Activated naive CD4-positive, alpha-beta T cell treated with anti-CD3 and anti-CD28 coated beads, Interleukin-2, amount 10 ng/mL, durations not matched to agents 7 days and 5 days (primary cell): Measurements from ENCODE around the gene EXOC3L2.

ENCODE experiments used
- CTCF ChIA-PET: fragments of 350-600 bp; sonication (Branson Sonifier 250); formaldehyde crosslinking; loops from one replicate; lab custom pipeline; 2021; ENCODE audit warnings: antibody characterized with exemption; lab: Charles Lee
- DNase-seq: peaks from one replicate; pipeline ENCODE4 v3.0.0-alpha.2; 2020
- H3K27ac Mint-ChIP-seq: one replicate; pipeline ENCODE4 v1.8.0; 2021; ENCODE audit warnings: mild to moderate bottlenecking, moderate library complexity, mixed read lengths
- H3K27me3 Mint-ChIP-seq: one replicate; pipeline ENCODE4 v1.8.0; 2021; ENCODE audit warnings: mild to moderate bottlenecking, mixed read lengths
- H3K36me3 Mint-ChIP-seq: one replicate; pipeline ENCODE4 v1.8.0; 2021; ENCODE audit warnings: mixed read lengths
- H3K4me1 Mint-ChIP-seq: one replicate; pipeline ENCODE4 v1.8.0; 2021; ENCODE audit warnings: mixed read lengths
- H3K4me3 Mint-ChIP-seq: one replicate; pipeline ENCODE4 v1.8.0; 2021; ENCODE audit warnings: mild to moderate bottlenecking, moderate library complexity, mixed read lengths
- H3K9me3 Mint-ChIP-seq: one replicate; pipeline ENCODE4 v1.8.0; 2021; ENCODE audit warnings: mixed read lengths

EXOC3L2 gene

GRCh38 chr19:45222724-45223123 lies 22.5 kb downstream of the EXOC3L2 start:
- H3K36me3 Mint-ChIP-seq: no peaks in the 10 kb centered on the region
- peaks cover 56% of the 10 kb centered on the region for H3K27me3 Mint-ChIP-seq
- peaks cover 2% of the 10 kb centered on the region for H3K4me1 Mint-ChIP-seq
- no peak overlapping the region for H3K27ac Mint-ChIP-seq
- no peak overlapping the region for H3K4me3 Mint-ChIP-seq
- H3K9me3 Mint-ChIP-seq: no peaks in the 10 kb centered on the region
- CTCF ChIA-PET: no interaction called here
- DNase-seq: no peak

GRCh38 chr19:45218911-45219743 lies 26.1 kb downstream of the EXOC3L2 start:
- CTCF ChIA-PET: no interaction called here
- Mint-ChIP-seq H3K9me3 (no peaks in the 10 kb centered on the region), H3K27ac (no peak overlapping the region), H3K4me1 (peaks cover 5% of the 10 kb centered on the region), H3K36me3 (no peaks in the 10 kb centered on the region), H3K27me3 (peaks cover 86% of the 10 kb centered on the region), H3K4me3 (no peak overlapping the region)
- no peak for DNase-seq

GRCh38 chr19:45218426-45218825 lies 26.8 kb downstream of the EXOC3L2 start:
- Mint-ChIP-seq H3K9me3 (no peaks in the 10 kb centered on the region), H3K36me3 (no peaks in the 10 kb centered on the region), H3K4me1 (peaks cover 5% of the 10 kb centered on the region), H3K27me3 (peaks cover 88% of the 10 kb centered on the region), H3K4me3 (no peak overlapping the region), H3K27ac (no peak overlapping the region)
- DNase-seq: no peak
- CTCF ChIA-PET: no interaction called here

DNA sequence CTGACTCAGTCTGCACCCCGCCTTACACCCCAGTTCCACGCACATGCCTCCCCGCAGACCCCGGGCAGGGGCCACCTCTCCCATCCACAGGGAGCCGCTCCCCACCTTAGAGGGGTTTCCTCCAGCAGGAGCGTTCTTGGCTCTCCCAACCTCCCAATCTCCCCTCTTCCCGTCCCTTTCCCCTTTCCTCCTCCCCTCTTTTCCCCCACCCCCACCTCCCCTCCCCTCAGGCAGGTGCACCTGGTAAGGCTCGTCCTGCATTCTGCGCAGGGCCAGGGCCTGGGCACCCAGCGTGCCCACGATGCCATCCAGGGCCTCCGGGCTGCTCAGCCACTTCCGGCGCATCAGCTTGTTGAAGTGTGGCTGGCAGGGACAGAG lies 27.3 kb downstream of the EXOC3L2 start:
- H3K36me3 Mint-ChIP-seq: no peaks in the 10 kb centered on the region
- peaks cover 93% of the 10 kb centered on the region for H3K27me3 Mint-ChIP-seq
- H3K4me1 Mint-ChIP-seq: peaks cover 5% of the 10 kb centered on the region
- H3K4me3 Mint-ChIP-seq: no peak overlapping the region
- DNase-seq: no peak
- no peak overlapping the region for H3K27ac Mint-ChIP-seq
- no peaks in the 10 kb centered on the region for H3K9me3 Mint-ChIP-seq
- CTCF ChIA-PET: no interaction called here

- peaks cover 5% of the 10 kb centered on the region for H3K4me1 Mint-ChIP-seq
- no peak for DNase-seq
- H3K4me3 Mint-ChIP-seq: no peak overlapping the region
- H3K9me3 Mint-ChIP-seq: no peaks in the 10 kb centered on the region
- H3K36me3 Mint-ChIP-seq: no peaks in the 10 kb centered on the region
- H3K27me3 Mint-ChIP-seq: peaks cover 97% of the 10 kb centered on the region
- H3K27ac Mint-ChIP-seq: no peak overlapping the region
- CTCF ChIA-PET: no interaction called here
Measured at GRCh38 chr19:45217193-45217956, 27.8 kb downstream of the EXOC3L2 start.

GRCh38 chr19:45216667-45217066 lies 28.5 kb downstream of the EXOC3L2 start:
- Mint-ChIP-seq H3K27ac (no peak overlapping the region), H3K4me3 (no peak overlapping the region), H3K36me3 (no peaks in the 10 kb centered on the region), H3K4me1 (peaks cover 5% of the 10 kb centered on the region), H3K9me3 (no peaks in the 10 kb centered on the region), H3K27me3 (peaks cover 97% of the 10 kb centered on the region)
- DNase-seq: no peak
- CTCF ChIA-PET: no interaction called here

DNA sequence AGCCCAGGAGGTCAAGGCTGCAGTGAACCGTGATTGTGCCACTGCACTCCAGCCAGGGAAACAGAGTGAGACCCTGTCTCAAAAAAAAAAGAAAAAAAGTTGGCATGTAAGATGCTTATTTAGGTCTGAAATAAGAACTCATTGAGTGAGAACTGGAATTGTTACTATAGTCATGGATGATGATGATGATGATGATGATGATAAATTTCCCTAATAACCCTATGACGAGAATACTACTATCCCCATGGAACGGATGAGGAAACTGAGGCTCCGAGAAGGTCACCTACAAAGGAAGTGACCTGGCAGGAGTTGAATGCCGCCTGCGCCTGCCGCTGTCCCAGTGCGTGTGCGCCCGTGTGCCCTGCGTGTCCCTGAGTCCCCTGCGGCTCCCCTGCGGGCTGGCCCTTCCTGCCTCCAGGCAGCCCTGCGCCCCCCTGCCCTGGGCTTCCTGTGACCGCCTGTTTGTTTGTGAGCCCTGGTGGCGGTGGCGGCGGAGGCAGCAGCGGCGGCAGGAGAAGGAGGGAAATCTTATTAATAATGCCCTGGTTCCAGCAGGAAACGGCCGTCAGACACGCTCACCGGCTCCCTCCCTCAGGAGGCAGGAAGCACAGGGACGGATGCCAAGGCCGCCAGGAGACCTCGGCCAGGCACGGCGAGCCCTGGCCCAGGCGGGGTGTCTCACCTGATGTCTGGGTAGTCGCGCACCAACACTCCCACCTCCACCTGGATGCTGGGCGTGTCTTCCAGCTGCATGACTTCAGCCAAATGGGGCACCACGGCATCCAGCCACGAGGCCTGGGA lies 29.6 kb downstream of the EXOC3L2 start:
- no peak overlapping the region for H3K4me3 Mint-ChIP-seq
- H3K4me1 Mint-ChIP-seq: peaks cover 5% of the 10 kb centered on the region
- H3K9me3 Mint-ChIP-seq: no peaks in the 10 kb centered on the region
- CTCF ChIA-PET: no interaction called here
- no peak for DNase-seq
- no peak overlapping the region for H3K27ac Mint-ChIP-seq
- H3K36me3 Mint-ChIP-seq: no peaks in the 10 kb centered on the region
- H3K27me3 Mint-ChIP-seq: peaks cover 97% of the 10 kb centered on the region

GRCh38 chr19:45213031-45213430 lies 32.2 kb downstream of the EXOC3L2 start:
- CTCF ChIA-PET: interaction anchor here (0.6 kb wide), 1 partner anchor 128 kb away, joined by 3 read pairs; the partner anchor contains the start of gene KLC3

DNA sequence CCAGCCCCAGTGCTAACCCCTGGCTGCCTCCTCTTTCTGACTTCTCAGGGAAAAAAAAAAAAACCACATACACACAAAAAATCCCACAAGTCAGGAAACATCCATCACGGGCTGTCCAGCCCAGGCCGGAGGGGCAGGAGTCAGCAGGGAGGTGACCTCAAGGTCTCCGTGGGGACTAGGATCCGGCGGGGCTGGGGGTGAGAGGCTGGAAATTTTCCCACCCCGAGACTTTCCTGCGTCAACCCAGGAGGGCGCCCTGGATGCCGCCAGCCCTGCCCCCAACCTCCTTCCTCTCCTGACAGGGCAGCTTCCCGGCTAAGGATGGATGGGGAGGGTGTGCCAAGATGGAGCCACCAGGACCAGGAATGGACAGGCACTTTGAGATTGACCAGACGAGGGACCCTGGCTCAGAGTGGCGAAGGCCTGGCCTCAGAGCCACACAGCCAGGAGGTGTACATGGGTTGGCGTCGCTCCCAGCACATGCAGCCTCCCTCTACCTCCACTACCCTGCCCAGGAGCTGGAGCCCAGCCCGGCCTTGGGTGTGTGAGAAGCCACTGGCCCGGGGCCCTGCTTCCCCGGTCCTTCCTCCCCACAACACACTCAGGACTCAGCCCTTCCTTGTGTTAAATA lies 33.3 kb downstream of the EXOC3L2 start:
- CTCF ChIA-PET: no interaction called here
- Mint-ChIP-seq H3K4me3 (no peak overlapping the region), H3K36me3 (no peaks in the 10 kb centered on the region), H3K4me1 (peaks cover 7% of the 10 kb centered on the region), H3K9me3 (no peaks in the 10 kb centered on the region), H3K27ac (no peak overlapping the region), H3K27me3 (peaks cover 65% of the 10 kb centered on the region)
- no peak for DNase-seq

More at GRCh38 chr19:45213031-45213430, 32.2 kb downstream of the EXOC3L2 start:
- Mint-ChIP-seq H3K36me3 (no peaks in the 10 kb centered on the region), H3K4me3 (no peak overlapping the region), H3K9me3 (no peaks in the 10 kb centered on the region), H3K27me3 (peaks cover 77% of the 10 kb centered on the region), H3K27ac (no peak overlapping the region), H3K4me1 (peaks cover 7% of the 10 kb centered on the region)
- no peak for DNase-seq

DNA sequence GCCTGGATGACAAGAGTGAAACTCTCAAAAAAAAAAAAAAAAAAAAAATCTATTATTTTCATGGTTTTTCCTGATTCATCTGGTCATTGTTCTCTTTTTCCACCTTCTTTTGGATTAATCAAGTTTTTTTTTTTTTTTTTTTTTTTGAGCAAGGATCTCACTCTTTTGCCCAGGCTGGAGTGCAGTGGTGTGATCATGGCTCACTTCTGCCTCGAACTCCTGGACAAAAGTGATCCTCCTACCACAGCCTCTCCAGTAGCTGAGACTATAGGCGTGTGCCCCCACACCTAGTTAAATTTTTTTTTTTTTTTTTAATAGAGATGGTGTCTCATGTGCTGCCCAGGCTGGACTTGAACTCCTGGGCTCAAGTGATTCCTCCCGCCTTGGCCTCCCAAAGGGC lies 38.9 kb downstream of the EXOC3L2 start:
- Mint-ChIP-seq H3K27ac (no peak overlapping the region), H3K4me3 (no peak overlapping the region), H3K4me1 (peaks cover 4% of the 10 kb centered on the region), H3K36me3 (no peaks in the 10 kb centered on the region), H3K9me3 (no peaks in the 10 kb centered on the region), H3K27me3 (peaks cover 15% of the 10 kb centered on the region)
- CTCF ChIA-PET: no interaction called here
- DNase-seq: no peak

- Mint-ChIP-seq H3K9me3 (no peaks in the 10 kb centered on the region), H3K27me3 (peaks cover 13% of the 10 kb centered on the region), H3K4me1 (peaks cover 4% of the 10 kb centered on the region)
Measured at GRCh38 chr19:45205810-45206209, 39.4 kb downstream of the EXOC3L2 start.

GRCh38 chr19:45202637-45203036 lies 42.6 kb downstream of the EXOC3L2 start:
- CTCF ChIA-PET: interaction anchor here (1.3 kb wide), 1 partner anchor 15 kb away, joined by 3 read pairs; no protein-coding TSS in a partner anchor
- Mint-ChIP-seq H3K4me1 (no peaks in the 10 kb centered on the region), H3K4me3 (no peak overlapping the region), H3K36me3 (no peaks in the 10 kb centered on the region), H3K27me3 (peaks cover 16% of the 10 kb centered on the region), H3K27ac (no peak overlapping the region), H3K9me3 (no peaks in the 10 kb centered on the region)
- DNase-seq: no peak

More at GRCh38 chr19:45205810-45206209, 39.4 kb downstream of the EXOC3L2 start:
- H3K4me3 Mint-ChIP-seq: no peak overlapping the region
- H3K27ac Mint-ChIP-seq: no peak overlapping the region
- DNase-seq: no peak
- no peaks in the 10 kb centered on the region for H3K36me3 Mint-ChIP-seq
- CTCF ChIA-PET: no interaction called here

DNA sequence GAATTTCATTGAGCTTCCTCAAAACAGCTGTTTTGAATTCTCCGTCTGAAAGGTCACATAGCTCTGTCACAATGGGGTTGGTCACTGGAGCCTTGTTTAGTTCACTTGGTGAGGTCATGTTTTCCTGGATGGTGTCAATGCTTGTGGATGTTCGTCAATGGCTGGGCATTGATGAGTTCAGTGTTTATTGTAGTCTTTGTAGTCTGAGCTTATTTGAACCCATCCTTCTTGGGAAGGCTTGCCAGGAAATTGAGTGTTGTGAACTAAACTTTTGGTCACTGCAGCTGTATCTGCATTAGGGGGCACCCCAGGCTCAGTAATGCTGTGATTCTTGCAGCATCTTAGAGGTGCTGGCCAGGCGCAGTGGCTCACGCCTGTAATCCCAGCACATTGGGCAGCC lies 44.6 kb downstream of the EXOC3L2 start:
- peak; percentile 33 for DNase-seq
- CTCF ChIA-PET: interaction anchor here (0.7 to 1.2 kb wide), 3 partner anchors 50 to 138 kb away, joined by 3 to 4 read pairs (median 3); no protein-coding TSS in a partner anchor
- Mint-ChIP-seq H3K4me1 (no peaks in the 10 kb centered on the region), H3K9me3 (no peaks in the 10 kb centered on the region), H3K27ac (no peak overlapping the region), H3K4me3 (no peak overlapping the region), H3K27me3 (peaks cover 25% of the 10 kb centered on the region), H3K36me3 (no peaks in the 10 kb centered on the region)

DNA sequence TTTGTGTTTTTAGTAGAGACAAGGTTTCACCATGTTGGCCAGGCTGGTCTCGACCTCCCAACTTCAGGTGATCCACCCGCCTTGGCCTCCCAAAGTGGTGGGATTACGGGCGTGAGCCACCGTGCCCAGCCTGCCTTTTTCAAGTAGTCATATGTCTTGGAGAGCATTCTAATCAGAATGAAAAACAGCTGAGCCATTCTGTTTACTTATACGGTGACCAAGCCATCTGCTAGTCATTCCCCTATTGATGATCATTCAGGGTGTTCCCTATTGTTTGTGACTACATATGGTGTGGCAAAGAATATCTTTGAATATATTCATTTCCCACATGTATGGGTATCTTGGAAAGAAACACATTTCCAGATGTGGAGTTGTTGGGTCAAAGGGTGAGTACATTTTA lies 49.4 kb downstream of the EXOC3L2 start:
- H3K9me3 Mint-ChIP-seq: no peaks in the 10 kb centered on the region
- CTCF ChIA-PET: no interaction called here
- no peaks in the 10 kb centered on the region for H3K36me3 Mint-ChIP-seq
- H3K27ac Mint-ChIP-seq: no peak overlapping the region
- peaks cover 18% of the 10 kb centered on the region for H3K27me3 Mint-ChIP-seq
- no peaks in the 10 kb centered on the region for H3K4me1 Mint-ChIP-seq
- DNase-seq: no peak
- no peak overlapping the region for H3K4me3 Mint-ChIP-seq
